Stimulated activated CD4-positive, alpha-beta T cell treated with anti-CD3 and anti-CD28 coated beads, TNF-alpha, amount 100 ng/mL, for 24 hours (primary cell): ENCODE measurements around the gene TIMELESS.
"Not testable (repeated sequence)": the region's sequence is repeated elsewhere in the genome, so short reads cannot be mapped to it uniquely, and the experiment has no call there.

Experiments used
- DNase-seq, 3 experiments: peaks; one replicate each; pipeline ENCODE4 v3.0.0-alpha.2; 2020; ENCODE audit warnings: low read depth in 3 of 3

Gene TIMELESS

DNA sequence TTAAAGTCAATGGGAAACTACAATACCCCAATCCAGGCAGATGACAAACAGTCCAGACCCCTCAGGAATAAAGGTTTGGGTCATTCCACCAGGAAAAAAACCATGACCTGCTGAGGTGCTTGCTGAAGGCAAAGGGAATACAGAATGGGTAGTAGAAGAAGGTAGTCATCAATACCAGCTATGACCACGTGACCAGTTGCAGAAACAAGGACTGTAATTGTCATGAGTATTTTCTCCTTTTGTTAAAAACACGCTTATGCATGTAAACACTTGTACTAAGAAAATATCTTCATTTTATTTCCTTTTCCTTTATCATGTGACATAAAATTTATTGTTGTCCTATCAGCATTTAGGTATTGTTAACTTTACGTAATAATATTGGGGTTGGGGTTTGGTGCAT, 45.0 kb downstream of the TIMELESS start:
- DNase-seq: not testable (repeated sequence)

DNA sequence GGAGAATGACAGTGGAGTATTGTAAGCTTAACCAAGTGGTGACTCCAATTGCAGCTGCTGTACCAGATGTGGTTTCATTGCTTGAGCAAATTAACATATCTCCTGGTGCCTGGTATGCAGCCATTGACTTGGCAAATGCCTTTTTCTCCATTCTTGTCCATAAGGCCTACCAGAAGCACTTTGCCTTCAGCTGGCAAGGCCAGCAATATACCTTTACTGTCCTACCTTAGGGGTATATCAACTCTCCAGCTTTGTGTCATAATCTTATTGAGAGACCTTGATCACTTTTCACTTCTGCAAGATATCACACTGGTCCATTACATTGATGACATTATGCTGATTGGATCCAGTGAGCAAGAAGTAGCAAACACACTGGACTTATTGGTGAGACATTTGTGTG, 47.6 kb downstream of the TIMELESS start:
- DNase-seq: not testable (repeated sequence)

DNA sequence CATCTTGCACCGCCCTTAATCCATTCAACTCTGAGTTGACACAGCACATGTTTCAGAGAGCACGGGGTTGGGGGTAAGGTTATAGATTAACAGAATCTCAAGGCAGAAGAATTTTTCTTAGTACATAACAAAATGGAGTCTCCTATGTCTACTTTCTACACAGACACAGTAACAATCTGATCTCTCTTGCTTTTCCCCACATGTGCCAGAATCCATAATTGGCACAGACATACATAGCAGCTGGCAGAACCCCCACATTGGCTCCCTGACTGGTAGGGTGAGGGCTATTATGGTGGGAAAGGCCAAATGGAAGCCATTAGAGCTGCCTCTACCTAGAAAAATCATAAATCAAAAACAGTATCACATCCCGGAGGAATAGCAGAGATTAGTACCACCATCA, 48.1 kb downstream of the TIMELESS start:
- DNase-seq: not testable (repeated sequence)

DNA sequence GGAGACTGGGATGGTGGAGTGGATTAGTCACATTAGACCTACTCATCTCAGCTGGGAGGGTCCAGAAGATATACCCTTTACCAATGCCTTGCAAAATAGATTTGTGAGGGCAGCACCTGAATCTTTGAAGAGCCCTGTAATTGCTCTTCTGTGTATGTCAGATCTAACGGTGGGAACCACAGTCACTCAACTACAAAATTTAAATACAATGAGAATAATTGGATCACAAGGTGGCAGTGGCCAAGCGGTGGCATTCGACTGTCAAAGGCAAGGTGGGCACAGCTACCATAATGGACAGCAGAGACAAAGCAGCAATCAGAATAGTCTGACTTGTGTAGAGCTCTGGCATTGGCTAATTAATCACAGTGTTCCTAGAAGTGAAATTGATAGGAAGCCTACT, 49.8 kb downstream of the TIMELESS start:
- not testable (repeated sequence) for DNase-seq

DNA sequence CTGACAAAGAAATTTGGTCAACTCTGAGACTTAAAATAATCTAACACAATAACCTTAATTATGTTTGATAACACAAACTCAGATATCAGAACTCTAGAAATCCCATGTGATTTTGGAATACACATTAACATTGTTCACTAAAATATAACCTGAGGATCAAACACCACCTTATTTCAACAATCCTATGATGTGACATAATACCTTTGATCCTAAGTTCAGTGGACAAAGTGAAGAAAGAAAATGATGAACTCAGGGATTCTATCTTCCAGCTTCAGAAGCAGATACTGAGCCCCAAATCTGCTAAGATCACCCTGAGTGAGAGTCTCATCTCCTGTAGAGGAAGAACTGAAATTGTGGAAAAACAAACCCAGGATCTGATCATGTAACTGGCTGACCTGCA, 50.9 kb downstream of the TIMELESS start:
- no peak for DNase-seq

DNA sequence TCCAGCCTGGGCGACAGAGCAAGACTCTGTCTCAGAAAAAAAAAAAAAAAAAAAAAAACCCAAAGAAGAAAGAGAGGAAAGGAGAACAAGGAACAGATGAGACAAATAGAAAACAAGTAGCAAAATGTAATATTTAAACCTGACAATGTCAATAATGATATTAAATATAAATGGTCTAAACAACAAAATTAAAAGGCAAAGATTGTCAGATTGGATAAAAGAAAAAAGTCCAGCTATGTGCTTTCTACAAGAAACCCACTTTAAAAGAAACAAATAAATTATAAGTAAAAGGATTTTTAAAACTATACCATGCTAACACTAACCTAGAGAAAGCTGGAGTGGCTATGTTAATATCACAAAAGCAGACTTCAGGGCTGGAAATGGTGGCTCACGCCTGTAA, 56.9 kb downstream of the TIMELESS start:
- no peak for DNase-seq

DNA sequence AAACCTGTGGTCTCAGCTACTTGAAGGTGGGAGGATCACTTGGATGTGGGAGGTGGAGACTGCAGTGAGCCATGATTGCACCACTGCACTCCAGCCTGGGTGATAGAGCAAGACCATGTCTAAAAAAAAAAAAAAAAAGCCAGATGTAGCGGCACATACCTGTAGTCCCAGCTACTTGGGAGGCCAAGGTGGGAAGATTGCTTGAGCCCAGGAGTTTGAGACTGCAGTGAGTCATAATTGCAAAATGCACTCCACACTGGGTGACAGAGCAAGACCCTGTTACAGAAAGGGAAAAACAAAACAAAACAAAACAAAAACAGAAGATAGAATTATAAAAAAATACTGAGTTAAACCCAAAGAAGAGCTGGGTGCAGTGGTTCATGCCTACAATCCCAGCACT, 57.5 kb downstream of the TIMELESS start:
- DNase-seq: no peak

DNA sequence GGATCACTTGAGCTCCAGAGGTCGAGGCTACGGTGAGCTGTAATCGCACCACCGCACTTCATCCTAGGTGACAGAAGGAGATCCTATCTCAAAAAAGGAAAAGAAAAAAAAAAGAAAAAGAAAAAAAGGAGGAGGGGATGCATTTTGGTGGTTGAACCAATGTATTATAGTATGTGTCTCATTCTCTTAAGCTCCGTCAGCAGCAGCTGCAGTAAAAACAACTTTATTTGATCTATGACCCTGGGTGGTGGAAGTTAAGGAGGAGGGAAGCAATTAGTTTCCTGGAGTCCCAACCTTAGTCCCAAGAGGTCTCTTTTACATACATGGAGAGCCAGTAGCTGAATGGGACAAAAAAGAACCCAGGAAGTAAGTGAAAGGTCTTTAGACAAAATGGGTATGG, 59.8 kb downstream of the TIMELESS start:
- no peak for DNase-seq

DNA sequence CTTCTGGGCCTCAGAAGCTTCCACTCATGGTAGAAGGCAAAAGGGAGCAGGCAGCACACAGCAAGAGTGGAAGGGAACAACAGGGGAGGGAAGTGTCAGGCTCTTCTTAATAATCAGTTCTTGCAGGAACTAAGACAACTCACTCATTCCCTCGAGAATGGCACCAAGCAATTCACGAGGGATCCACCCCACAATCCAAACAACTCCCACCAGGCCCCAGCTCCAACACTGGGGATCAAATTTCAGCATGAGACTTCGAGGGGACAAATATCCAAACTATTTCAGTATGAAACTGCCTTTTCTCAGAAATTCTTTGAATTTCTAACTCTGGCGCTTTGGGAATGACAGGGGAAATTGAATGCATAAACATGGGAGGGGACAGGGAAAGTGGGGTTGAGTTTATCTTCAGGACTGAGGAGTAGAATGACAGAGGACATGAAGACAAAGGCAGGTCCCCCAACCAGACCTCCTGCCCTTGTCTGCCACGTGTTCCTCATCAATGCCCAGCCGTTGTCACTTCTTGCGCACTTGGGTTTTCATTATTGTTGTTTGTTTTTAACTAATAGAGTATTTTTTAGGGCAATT, 62.0 kb downstream of the TIMELESS start:
- DNase-seq: no peak

DNA sequence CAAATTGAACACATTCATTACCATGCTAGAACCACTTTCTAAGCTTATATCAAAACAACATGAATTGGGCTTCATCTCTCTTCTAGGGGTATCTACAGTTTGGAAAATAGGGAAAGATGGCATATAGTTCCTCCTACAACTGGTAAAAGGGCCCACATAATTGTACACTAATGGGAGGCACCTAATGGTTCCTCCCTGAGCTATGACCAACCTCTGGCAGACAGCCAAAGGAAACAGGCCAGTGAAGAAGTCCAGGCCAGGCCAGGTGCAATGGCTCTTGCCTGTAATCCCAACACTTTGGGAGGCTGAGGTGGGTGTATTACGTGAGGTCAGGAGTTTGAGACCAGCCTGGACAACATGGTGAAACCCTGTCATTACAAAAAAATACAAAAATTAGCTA, 63.4 kb downstream of the TIMELESS start:
- DNase-seq: no peak

DNA sequence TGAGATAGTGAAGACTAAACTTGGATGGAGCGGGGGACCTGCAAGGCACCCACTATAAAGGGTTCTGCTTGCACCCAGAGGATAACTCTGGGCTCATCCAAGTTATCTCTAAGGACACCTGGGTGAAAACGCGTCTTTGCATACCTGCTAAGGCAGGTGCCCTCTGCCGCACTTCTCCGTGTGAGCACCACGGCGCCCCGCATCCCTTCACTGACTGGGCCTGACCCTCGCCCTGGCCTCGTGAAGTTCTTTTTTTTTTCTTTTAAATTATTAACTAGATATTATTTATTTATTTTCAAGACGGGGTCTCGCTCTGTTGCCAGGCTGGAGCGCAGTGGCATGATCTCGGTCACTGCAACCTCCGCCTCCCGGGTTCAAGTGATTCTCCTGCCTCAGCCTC, 66.6 kb downstream of the TIMELESS start:
- no peak for DNase-seq

DNA sequence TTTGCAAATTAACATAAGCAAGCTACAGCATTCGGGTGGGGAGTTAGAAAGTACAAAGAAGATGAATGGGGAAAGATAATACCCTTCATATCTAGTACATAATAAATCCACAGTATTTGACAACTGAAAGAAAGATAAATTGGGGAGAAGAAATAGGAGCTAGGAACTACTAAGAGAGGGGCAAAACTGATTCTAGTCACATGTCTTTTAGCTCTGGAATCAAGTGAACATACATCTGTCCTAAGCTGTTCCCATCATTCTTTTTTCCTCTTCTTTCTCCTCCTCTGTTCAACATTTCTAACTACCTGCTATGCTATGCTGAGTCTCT, 71.3 kb downstream of the TIMELESS start:
- no peak for DNase-seq

DNA sequence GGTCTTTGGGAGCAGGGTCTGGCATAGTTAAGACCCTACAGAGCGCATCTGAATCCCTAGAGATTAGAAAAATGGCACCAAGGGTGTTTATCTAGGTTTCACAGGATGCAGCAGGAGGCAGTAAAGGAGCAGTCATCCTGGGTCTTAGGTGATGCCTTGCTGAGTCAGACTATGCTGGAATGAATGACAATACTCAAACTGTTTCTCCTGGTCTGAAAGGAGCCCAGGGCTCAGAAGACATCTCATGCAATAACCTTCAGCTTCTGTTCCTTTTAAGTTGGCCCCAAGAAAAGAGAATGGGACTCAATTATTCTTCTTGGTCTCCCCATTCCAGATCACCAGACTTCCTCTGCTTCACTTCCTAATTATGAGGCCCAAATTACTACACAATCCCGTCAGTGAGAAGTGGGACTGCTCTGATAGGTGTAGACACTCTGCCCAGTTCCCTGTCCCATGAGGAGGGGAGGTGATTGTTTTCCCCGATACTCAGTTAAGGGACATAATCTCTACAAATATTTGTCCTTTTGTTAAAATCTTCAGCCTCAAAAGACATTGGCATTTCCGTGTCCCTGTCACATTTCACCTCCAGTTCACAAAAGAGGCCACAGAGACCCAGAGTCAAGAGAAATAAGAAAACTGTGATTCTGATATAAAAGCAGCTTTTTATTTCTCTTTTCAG, 71.8 kb downstream of the TIMELESS start:
- DNase-seq: no peak

DNA sequence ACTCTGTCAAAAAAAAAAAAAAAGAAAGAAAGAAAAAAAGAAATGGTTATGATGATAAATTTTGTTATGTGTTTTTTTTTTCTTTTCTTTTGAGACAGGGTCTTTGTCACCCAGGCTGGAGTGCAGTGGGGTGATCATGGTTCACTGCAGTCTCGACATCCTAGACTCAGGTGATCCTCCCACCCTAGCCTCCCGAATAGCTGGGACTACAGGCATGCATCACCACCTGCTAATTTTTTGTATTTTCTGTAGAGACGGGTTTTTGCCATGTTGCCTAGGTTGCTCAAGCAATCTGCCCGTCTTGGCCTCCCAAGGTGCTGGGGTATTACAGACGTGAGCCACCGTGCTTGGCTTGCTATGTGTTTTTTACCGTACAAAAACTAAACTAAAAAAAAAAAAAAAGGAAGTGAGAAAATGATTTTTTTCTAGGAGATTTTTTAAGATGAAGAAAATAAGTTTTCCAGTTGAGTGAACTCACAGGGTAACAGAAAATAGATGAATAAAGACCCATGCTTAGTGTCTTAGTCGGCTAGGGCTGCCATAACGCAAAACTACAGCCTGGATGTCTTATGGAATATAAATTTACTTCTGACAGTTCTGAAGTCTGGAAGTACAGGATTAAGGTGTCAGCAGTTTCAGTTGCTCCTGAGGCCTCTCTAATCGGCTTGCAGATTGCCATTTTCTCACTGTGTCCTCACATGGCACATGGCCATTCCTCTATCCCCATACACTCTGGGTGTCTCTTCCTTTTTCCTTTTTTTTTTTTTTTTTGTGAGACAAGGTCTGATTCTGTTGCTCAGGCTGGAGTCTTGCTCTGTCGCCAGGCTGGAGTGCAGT, 73.4 kb downstream of the TIMELESS start:
- DNase-seq: no peak

DNA sequence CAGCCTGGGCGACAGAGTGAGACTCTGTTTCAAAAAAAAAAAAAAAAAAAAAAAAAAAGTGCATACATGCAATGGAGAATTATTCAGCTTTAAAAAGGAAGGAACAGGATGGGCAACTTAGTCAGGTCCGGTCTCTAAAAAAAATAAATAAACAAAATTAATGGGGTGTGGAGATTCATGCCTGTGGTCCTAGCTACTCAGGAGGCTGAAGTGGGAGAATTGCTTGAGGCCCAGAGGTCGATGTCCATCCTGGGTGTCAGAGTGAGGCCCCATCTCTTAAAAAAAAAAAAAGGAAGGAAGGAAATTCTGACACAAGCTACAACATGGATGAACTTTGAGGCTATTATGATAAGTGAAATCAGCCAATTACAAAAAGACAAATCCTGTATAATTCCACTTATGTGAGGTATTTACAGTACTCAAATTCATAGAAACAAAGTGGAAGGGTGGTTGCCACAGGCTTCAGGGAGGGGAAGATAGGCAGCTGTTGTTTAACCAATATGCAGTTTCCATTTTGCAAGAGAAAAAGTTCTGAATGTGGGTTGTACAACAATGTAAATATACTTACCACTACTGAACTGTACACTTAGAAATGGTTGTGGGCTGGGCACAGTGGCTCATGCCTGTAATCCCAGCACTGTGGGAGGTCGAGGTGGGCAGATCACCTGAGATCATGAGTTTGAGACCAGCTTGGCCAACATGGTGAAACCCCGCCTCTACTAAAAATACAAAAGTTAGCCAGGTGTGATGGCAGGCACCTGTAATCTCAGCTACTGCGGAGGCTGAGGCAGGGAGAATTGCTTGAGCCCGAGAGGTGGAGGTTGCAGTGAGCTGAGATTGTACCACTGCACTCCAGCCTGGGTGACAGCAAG, 74.3 kb downstream of the TIMELESS start:
- DNase-seq: no peak

DNA sequence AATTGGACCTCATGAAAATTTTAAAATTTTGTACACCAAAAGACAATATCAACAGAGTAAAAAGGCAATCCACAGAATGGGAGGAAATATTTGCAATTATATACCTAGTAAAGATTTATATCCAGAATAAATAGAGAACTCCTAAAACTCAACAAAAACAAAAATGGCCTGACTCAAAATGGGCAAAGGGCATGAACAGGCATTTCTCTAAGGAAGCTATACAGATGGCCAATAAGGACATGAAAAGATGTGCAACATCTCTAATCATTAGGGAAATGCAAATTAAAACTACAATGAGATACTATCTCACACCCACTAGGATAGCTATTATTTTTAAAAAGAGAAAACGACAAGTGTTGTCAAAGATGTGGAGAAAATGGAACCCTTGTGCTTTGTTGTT, 75.7 kb downstream of the TIMELESS start:
- no peak for DNase-seq

DNA sequence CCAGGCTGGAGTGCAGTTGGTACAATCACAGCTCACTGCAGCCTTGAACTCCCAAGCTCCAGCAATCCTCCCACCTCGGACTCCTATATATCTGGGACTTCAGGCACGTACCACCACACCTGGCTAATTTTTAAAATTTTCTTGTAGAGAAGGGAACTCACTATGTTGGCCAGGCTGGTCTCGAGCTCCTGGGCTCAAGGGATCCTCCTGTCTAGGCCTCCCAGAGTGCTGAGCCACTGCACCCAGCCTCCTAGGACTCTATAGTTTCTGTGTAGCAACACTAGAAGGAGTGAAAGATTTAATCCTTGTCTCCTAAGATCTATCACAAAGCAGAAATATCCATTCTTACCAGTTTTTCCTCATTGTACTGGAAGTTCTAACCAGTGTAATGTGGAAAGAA, 82.3 kb downstream of the TIMELESS start:
- DNase-seq: no peak
